HEK293 (cell line): ENCODE measurements around the gene AIF1.

Experiments used
- CTCF ChIA-PET: fragments of 350-600 bp; formaldehyde crosslinking; extraction: SDS; loops from one replicate; lab custom pipeline; 2021; ENCODE audit warnings: antibody characterized with exemption; lab: Yijun Ruan, JAX
- POLR2A ChIA-PET: fragments of 300-600 bp; formaldehyde crosslinking; extraction: SDS; loops from one replicate; lab custom pipeline; 2020; ENCODE audit warnings: antibody characterized with exemption, inconsistent platforms; lab: Yijun Ruan, JAX
- H3K27ac ChIP-seq: fragments of 200-500 bp; sonication (Bioruptor generic); 2 replicates; pipeline ENCODE4 v1.5.1; 2014; ENCODE audit warnings: low read depth, low read length, control low read depth, inconsistent platforms; ENCODE audit errors: extremely low read depth
- H3K36me3 ChIP-seq, 2 experiments: fragments of 200-500 bp in 1 of 2; sonication (Bioruptor generic) in 1 of 2; 1 replicate in 1 of 2; 2 replicates in 1 of 2; pipeline ENCODE4 v1.5.1; 2014 to 2017; ENCODE audit warnings: inconsistent platforms in 2 of 2, low read length in 2 of 2; ENCODE audit not compliant: control insufficient read depth in 2 of 2, insufficient read depth in 1 of 2
- H3K4me1 ChIP-seq: fragments of 200-500 bp; sonication (Bioruptor generic); 2 replicates; pipeline ENCODE4 v1.5.1; 2014; ENCODE audit warnings: mild to moderate bottlenecking, low read length, inconsistent platforms; ENCODE audit not compliant: control insufficient read depth, insufficient read depth
- H3K4me3 ChIP-seq: 2 replicates; pipeline ENCODE4 v1.5.1; 2011; ENCODE audit warnings: low read depth, mild to moderate bottlenecking, control low read depth, low read length, moderate library complexity
- H3K9me3 ChIP-seq: fragments of 200-500 bp; sonication (Bioruptor generic); 2 replicates; pipeline ENCODE4 v1.5.1; 2014; ENCODE audit warnings: low read depth, low read length, inconsistent platforms; ENCODE audit not compliant: control insufficient read depth, insufficient read depth
- BCL11B ChIP-seq: fragments of 450-650 bp; formaldehyde crosslinking; IDR thresholded peaks from 2 replicates; pipeline ENCODE4 v1.5.1; 2016; ENCODE audit warnings: low read depth, missing biosample characterization, missing genetic modification characterization
- EGR2 ChIP-seq: fragments of 450-650 bp; formaldehyde crosslinking; IDR thresholded peaks from 2 replicates; pipeline ENCODE4 v1.5.1; 2016; ENCODE audit warnings: low read depth, missing biosample characterization, missing genetic modification characterization
- KLF10 ChIP-seq: fragments of 450-650 bp; IDR thresholded peaks from 2 replicates; pipeline ENCODE4 v1.5.1; 2018; ENCODE audit warnings: missing biosample characterization, mild to moderate bottlenecking, missing genetic modification characterization
- KLF8 ChIP-seq: fragments of 450-650 bp; formaldehyde crosslinking; IDR thresholded peaks from 2 replicates; pipeline ENCODE4 v1.5.1; 2016; ENCODE audit warnings: missing biosample characterization, missing genetic modification characterization
- KLF9 ChIP-seq: fragments of 450-650 bp; formaldehyde crosslinking; IDR thresholded peaks from 2 replicates; pipeline ENCODE4 v1.5.1; 2016; ENCODE audit warnings: missing biosample characterization, missing genetic modification characterization, low read depth
- SP3 ChIP-seq: fragments of 450-650 bp; formaldehyde crosslinking; IDR thresholded peaks from 2 replicates; pipeline ENCODE4 v1.5.1; 2016; ENCODE audit warnings: missing biosample characterization, missing genetic modification characterization
- SP7 ChIP-seq: fragments of 450-650 bp; formaldehyde crosslinking; IDR thresholded peaks from 2 replicates; pipeline ENCODE4 v1.5.1; 2016; ENCODE audit warnings: missing biosample characterization, missing genetic modification characterization
- TRIM28 ChIP-seq: IDR thresholded peaks from 2 replicates; pipeline ENCODE4 v1.6.1; 2011; ENCODE audit warnings: low read length, control low read depth, borderline replicate concordance
- ZBTB20 ChIP-seq: fragments of 450-650 bp; formaldehyde crosslinking; IDR thresholded peaks from 2 replicates; pipeline ENCODE4 v1.5.1; 2016; ENCODE audit warnings: missing biosample characterization, missing genetic modification characterization
- ZFHX2 ChIP-seq: fragments of 450-650 bp; formaldehyde crosslinking; conservative IDR thresholded peaks from 2 replicates; pipeline ENCODE4 v1.5.1; 2016; ENCODE audit warnings: missing biosample characterization, missing genetic modification characterization
- ZNF175 ChIP-seq: fragments of 450-650 bp; formaldehyde crosslinking; IDR thresholded peaks from 2 replicates; pipeline ENCODE4 v1.5.1; 2016; ENCODE audit warnings: missing biosample characterization, missing genetic modification characterization
- ZNF274 ChIP-seq, 2 experiments: fragments of 200-500 bp in 1 of 2; fragments of 450-650 bp in 1 of 2; sonication (Bioruptor generic) in 1 of 2; formaldehyde crosslinking in 1 of 2; IDR thresholded peaks; 2 replicates each; pipeline versions ENCODE4 v1.5.1 to v1.6.1; 2014 to 2016; ENCODE audit warnings: borderline replicate concordance in 1 of 2, inconsistent platforms in 1 of 2, low read length in 1 of 2, missing biosample characterization in 1 of 2, missing genetic modification characterization in 1 of 2
- ZNF366 ChIP-seq: fragments of 450-650 bp; formaldehyde crosslinking; conservative IDR thresholded peaks from 2 replicates; pipeline ENCODE4 v1.5.1; 2016; ENCODE audit warnings: missing biosample characterization, missing genetic modification characterization
- ZNF394 ChIP-seq: fragments of 450-650 bp; formaldehyde crosslinking; IDR thresholded peaks from 2 replicates; pipeline ENCODE4 v1.5.1; 2016; ENCODE audit warnings: missing biosample characterization, missing genetic modification characterization, mild to moderate bottlenecking, moderate library complexity, borderline replicate concordance
- ZNF501 ChIP-seq: fragments of 450-650 bp; formaldehyde crosslinking; IDR thresholded peaks from 2 replicates; pipeline ENCODE4 v1.5.1; 2016; ENCODE audit warnings: missing biosample characterization, missing genetic modification characterization
- ZNF561 ChIP-seq: fragments of 450-650 bp; IDR thresholded peaks from 2 replicates; pipeline ENCODE4 v1.5.1; 2018; ENCODE audit warnings: missing biosample characterization, missing genetic modification characterization, borderline replicate concordance
- ZNF600 ChIP-seq: fragments of 450-650 bp; formaldehyde crosslinking; IDR thresholded peaks from 2 replicates; pipeline ENCODE4 v1.5.1; 2016; ENCODE audit warnings: missing biosample characterization, missing genetic modification characterization
- ZNF654 ChIP-seq: fragments of 450-650 bp; formaldehyde crosslinking; IDR thresholded peaks from 2 replicates; pipeline ENCODE4 v1.5.1; 2016; ENCODE audit warnings: low read depth, missing biosample characterization, missing genetic modification characterization
- TF ChIP-seq, protein P1 (sequence below): fragments of 450-650 bp; formaldehyde crosslinking; IDR thresholded peaks from 2 replicates; pipeline ENCODE4 v1.5.1; 2016; ENCODE audit warnings: missing biosample characterization, missing genetic modification characterization
- TF ChIP-seq, protein P2 (sequence below): fragments of 450-650 bp; formaldehyde crosslinking; IDR thresholded peaks from 2 replicates; pipeline ENCODE4 v1.5.1; 2017; ENCODE audit warnings: missing biosample characterization, missing genetic modification characterization
- TF ChIP-seq, protein P3 (sequence below): fragments of 450-650 bp; formaldehyde crosslinking; conservative IDR thresholded peaks from 2 replicates; pipeline ENCODE4 v1.5.1; 2016; ENCODE audit warnings: low read depth, missing biosample characterization, missing genetic modification characterization
- TF ChIP-seq, protein P4 (sequence below): fragments of 450-650 bp; formaldehyde crosslinking; IDR thresholded peaks from 2 replicates; pipeline ENCODE4 v1.5.1; 2016; ENCODE audit warnings: missing biosample characterization, missing genetic modification characterization
- TF ChIP-seq, protein P5 (sequence below): fragments of 450-650 bp; formaldehyde crosslinking; IDR thresholded peaks from 2 replicates; pipeline ENCODE4 v1.5.1; 2016; ENCODE audit warnings: missing biosample characterization, missing genetic modification characterization

The AIF1 gene

DNA sequence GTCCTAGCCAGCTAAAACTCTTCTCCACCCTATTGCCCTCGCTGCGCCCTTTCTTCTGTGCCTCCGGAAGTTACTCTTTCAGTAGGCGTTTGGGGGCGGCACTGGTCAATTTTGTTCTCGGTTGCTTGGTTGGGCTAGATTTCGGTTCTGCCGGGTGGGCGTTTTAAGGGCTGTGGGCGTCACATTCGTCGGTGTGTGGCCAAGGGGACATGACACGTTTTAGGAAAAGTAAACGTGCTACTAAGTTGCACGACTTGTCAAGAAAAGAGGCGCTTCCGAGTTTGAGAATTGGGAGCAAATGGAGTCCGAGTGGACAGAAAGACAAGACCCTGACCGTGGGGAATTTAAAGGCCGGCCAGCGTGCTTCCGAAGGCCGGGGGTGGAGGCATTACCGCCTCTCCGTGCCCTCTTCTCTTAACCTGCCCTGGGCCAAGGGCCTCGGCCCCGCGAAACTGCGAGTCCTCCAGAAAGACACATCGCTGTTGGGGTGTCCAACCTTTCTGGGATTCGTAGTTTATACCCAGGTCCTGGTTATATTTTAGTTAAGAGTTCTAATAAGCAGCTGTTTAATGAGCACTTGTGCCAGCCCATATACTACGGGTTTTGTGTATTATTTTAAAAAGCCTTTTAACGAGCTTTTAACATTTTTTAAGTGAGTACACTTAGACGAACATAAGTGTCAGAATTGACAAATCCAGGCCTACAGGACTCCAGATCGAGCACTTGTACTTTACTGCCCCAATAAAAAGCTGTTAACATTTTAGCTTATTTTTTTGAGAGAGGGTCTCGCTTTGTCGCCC lies 38.1 kb downstream of the AIF1 start:
- Histone ChIP-seq H3K27ac (peak overlapping the region; percentile 87), H3K36me3 (peaks cover 27 to 57% of the 10 kb centered on the region in 2 experiments; a peak in 2 of 3 replicates), H3K9me3 (no peaks in the 10 kb centered on the region), H3K4me3 (peak overlapping the region; percentile 85), H3K4me1 (0 out of 2 replicates have a peak, but pooled peaks cover 6% of the 10 kb centered on the region)
- CTCF ChIA-PET, result interaction anchor here (0.5 to 2.5 kb wide), 12 partner anchors 8 to 263 kb away, joined by 3 to 16 read pairs (median 4); partner anchors contain the start of genes ATP6V1G2, C6orf47 and GPANK1
- POLR2A ChIA-PET, result interaction anchor here (0.5 to 7.7 kb wide), 27 partner anchors 10 to 1319 kb away, joined by 3 to 180 read pairs (median 7); partner anchors contain the start of genes ABHD16A, ATP6V1G2, C6orf47 and CLIC1
- TF ChIP-seq ZNF600 (tag by site-specific recombination), result peak; percentile 58
- peak; percentile 98 for TF ChIP-seq EGR2 (tag by site-specific recombination)
- TF ChIP-seq, protein P1, sequence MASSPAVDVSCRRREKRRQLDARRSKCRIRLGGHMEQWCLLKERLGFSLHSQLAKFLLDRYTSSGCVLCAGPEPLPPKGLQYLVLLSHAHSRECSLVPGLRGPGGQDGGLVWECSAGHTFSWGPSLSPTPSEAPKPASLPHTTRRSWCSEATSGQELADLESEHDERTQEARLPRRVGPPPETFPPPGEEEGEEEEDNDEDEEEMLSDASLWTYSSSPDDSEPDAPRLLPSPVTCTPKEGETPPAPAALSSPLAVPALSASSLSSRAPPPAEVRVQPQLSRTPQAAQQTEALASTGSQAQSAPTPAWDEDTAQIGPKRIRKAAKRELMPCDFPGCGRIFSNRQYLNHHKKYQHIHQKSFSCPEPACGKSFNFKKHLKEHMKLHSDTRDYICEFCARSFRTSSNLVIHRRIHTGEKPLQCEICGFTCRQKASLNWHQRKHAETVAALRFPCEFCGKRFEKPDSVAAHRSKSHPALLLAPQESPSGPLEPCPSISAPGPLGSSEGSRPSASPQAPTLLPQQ (tag by site-specific recombination), result 0 out of 2 replicates have a peak, but pooled peaks have one; percentile 13
- peak; percentile 77; the same call in 1 of the 2 replicates for TF ChIP-seq TRIM28
- peak; percentile 41; the same call in 1 of the 2 replicates for TF ChIP-seq ZBTB20 (tag by site-specific recombination)
- TF ChIP-seq ZFHX2, result peak; percentile 99
- TF ChIP-seq, protein P2, sequence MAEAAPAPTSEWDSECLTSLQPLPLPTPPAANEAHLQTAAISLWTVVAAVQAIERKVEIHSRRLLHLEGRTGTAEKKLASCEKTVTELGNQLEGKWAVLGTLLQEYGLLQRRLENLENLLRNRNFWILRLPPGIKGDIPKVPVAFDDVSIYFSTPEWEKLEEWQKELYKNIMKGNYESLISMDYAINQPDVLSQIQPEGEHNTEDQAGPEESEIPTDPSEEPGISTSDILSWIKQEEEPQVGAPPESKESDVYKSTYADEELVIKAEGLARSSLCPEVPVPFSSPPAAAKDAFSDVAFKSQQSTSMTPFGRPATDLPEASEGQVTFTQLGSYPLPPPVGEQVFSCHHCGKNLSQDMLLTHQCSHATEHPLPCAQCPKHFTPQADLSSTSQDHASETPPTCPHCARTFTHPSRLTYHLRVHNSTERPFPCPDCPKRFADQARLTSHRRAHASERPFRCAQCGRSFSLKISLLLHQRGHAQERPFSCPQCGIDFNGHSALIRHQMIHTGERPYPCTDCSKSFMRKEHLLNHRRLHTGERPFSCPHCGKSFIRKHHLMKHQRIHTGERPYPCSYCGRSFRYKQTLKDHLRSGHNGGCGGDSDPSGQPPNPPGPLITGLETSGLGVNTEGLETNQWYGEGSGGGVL, result no peak
- peak; percentile 82 for TF ChIP-seq ZNF366 (tag by site-specific recombination)
- peak; percentile 55 for TF ChIP-seq KLF9
- peak; percentile 41; the same call in 1 of the 2 replicates for TF ChIP-seq ZNF501 (tag by site-specific recombination)
- TF ChIP-seq ZNF654 (tag by site-specific recombination), result peak; percentile 2; the same call in 1 of the 2 replicates
- peak; percentile 33; the same call in 1 of the 2 replicates for TF ChIP-seq SP7 (tag by site-specific recombination)
- TF ChIP-seq, protein P3, sequence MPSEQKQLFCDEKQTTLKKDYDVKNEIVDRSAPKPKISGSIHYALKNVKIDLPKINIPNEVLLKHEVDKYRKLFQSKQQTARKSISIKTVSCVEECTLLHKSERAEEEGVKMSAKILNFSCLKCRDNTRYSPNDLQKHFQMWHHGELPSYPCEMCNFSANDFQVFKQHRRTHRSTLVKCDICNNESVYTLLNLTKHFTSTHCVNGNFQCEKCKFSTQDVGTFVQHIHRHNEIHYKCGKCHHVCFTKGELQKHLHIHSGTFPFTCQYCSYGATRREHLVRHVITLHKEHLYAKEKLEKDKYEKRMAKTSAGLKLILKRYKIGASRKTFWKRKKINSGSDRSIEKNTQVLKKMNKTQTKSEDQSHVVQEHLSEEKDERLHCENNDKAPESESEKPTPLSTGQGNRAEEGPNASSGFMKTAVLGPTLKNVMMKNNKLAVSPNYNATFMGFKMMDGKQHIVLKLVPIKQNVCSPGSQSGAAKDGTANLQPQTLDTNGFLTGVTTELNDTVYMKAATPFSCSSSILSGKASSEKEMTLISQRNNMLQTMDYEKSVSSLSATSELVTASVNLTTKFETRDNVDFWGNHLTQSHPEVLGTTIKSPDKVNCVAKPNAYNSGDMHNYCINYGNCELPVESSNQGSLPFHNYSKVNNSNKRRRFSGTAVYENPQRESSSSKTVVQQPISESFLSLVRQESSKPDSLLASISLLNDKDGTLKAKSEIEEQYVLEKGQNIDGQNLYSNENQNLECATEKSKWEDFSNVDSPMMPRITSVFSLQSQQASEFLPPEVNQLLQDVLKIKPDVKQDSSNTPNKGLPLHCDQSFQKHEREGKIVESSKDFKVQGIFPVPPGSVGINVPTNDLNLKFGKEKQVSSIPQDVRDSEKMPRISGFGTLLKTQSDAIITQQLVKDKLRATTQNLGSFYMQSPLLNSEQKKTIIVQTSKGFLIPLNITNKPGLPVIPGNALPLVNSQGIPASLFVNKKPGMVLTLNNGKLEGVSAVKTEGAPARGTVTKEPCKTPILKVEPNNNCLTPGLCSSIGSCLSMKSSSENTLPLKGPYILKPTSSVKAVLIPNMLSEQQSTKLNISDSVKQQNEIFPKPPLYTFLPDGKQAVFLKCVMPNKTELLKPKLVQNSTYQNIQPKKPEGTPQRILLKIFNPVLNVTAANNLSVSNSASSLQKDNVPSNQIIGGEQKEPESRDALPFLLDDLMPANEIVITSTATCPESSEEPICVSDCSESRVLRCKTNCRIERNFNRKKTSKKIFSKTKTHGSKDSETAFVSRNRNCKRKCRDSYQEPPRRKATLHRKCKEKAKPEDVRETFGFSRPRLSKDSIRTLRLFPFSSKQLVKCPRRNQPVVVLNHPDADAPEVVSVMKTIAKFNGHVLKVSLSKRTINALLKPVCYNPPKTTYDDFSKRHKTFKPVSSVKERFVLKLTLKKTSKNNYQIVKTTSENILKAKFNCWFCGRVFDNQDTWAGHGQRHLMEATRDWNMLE (tag by site-specific recombination), result 0 out of 2 replicates have a peak, but pooled peaks have one; percentile 59
- 0 out of 2 replicates have a peak, but pooled peaks have one; percentile 4 for TF ChIP-seq ZNF561
- no peak for TF ChIP-seq ZNF175 (tag by site-specific recombination)
- 0 out of 2 replicates have a peak, but pooled peaks have one; percentile 7 for TF ChIP-seq ZNF394
- 0 out of 2 replicates have a peak, but pooled peaks have one; percentile 7 for TF ChIP-seq KLF10 (tag by site-specific recombination)
- peak; percentile 92 for TF ChIP-seq SP3 (tag by site-specific recombination)
- peak; percentile 78; the same call in 1 of the 2 replicates for TF ChIP-seq KLF8 (tag by site-specific recombination)
- TF ChIP-seq, protein P4, sequence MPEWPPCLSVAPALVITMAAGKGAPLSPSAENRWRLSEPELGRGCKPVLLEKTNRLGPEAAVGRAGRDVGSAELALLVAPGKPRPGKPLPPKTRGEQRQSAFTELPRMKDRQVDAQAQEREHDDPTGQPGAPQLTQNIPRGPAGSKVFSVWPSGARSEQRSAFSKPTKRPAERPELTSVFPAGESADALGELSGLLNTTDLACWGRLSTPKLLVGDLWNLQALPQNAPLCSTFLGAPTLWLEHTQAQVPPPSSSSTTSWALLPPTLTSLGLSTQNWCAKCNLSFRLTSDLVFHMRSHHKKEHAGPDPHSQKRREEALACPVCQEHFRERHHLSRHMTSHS (tag by site-specific recombination), result no peak
- TF ChIP-seq, protein P5, sequence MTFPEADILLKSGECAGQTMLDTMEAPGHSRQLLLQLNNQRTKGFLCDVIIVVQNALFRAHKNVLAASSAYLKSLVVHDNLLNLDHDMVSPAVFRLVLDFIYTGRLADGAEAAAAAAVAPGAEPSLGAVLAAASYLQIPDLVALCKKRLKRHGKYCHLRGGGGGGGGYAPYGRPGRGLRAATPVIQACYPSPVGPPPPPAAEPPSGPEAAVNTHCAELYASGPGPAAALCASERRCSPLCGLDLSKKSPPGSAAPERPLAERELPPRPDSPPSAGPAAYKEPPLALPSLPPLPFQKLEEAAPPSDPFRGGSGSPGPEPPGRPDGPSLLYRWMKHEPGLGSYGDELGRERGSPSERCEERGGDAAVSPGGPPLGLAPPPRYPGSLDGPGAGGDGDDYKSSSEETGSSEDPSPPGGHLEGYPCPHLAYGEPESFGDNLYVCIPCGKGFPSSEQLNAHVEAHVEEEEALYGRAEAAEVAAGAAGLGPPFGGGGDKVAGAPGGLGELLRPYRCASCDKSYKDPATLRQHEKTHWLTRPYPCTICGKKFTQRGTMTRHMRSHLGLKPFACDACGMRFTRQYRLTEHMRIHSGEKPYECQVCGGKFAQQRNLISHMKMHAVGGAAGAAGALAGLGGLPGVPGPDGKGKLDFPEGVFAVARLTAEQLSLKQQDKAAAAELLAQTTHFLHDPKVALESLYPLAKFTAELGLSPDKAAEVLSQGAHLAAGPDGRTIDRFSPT (tag by site-specific recombination), result peak; percentile 93
- peak; percentile 6; the same call in 1 of the 2 replicates for TF ChIP-seq BCL11B (tag by site-specific recombination)
- TF ChIP-seq ZNF274 (IDR thresholded peaks at IDR 0.05; ENCODE audit: low read length), result no peak
- no peak for TF ChIP-seq ZNF274 (tag by site-specific recombination; IDR thresholded peaks at IDR 0.05; ENCODE audit: borderline replicate concordance)
